HG03039 (cell line): ENCODE data around the gene HMX1.

Experiments
- ATAC-seq: cut with Tn5 transposase; IDR thresholded peaks from one replicate; pipeline ENCODE4 v1.9.1; 2021; ENCODE audit warnings: mild to moderate bottlenecking, moderate library complexity; ENCODE audit not compliant: unreplicated experiment

The HMX1 gene

GRCh38 chr4:8893227-8893623, 21.6 kb upstream of the HMX1 start:
- no peak for ATAC-seq

- no peak for ATAC-seq
These were observed 21.1 kb upstream of the HMX1 start for GRCh38 chr4:8892556-8893226.

- ATAC-seq: no peak
These were observed 20.3 kb upstream of the HMX1 start for GRCh38 chr4:8891646-8892555.

GRCh38 chr4:8891255-8891645, 19.6 kb upstream of the HMX1 start:
- no peak for ATAC-seq

GRCh38 chr4:8888856-8889255, 17.2 kb upstream of the HMX1 start:
- no peak for ATAC-seq

- no peak for ATAC-seq
These were observed 15.2 kb upstream of the HMX1 start for GRCh38 chr4:8886612-8887406.

- no peak for ATAC-seq
These were observed 10.6 kb upstream of the HMX1 start for GRCh38 chr4:8882239-8882638.

- ATAC-seq: no peak
These were observed 9.2 kb upstream of the HMX1 start for GRCh38 chr4:8880851-8881250.

- ATAC-seq: no peak
These were observed 7.9 kb upstream of the HMX1 start for GRCh38 chr4:8879574-8879973.

GRCh38 chr4:8878421-8878820, 6.8 kb upstream of the HMX1 start:
- no peak for ATAC-seq

- ATAC-seq: no peak
These were observed 6.1 kb upstream of the HMX1 start for GRCh38 chr4:8877780-8878040.

GRCh38 chr4:8876982-8877779, 5.5 kb upstream of the HMX1 start:
- no peak for ATAC-seq

GRCh38 chr4:8874896-8875680, 3.4 kb upstream of the HMX1 start:
- no peak for ATAC-seq

- no peak for ATAC-seq
These were observed 2.6 kb upstream of the HMX1 start for GRCh38 chr4:8874003-8874895.

- no peak for ATAC-seq
These were observed 1.0 kb upstream of the HMX1 start for GRCh38 chr4:8872402-8873291.

- no peak for ATAC-seq
These were observed 807 bp downstream of the HMX1 start for GRCh38 chr4:8870647-8871416.

- no peak for ATAC-seq
These were observed 1.6 kb downstream of the HMX1 start for GRCh38 chr4:8869898-8870646.
